GM12878 (cell line): ENCODE data around the gene AP1S3. TPM values are rescaled to one million over a fixed set of nuclear protein-coding genes. Genes with fewer than 3 reads are reported as not detected.

Source experiments
- ATAC-seq: fragments of 200-7000 bp; cut with Tn5 transposase; 3 replicates; pipeline ENCODE4 v1.9.1; 2020; ENCODE audit warnings: mild to moderate bottlenecking, moderate library complexity
- BruUV-seq: library from RNA; stranded (reverse); fragments of 400-500 nt; replicated peaks from 2 replicates; lab custom pipeline; 2021; lab: Mats Ljungman, UMichigan
- CTCF ChIA-PET: fragments of 300-600 bp; sonication (Branson Sonifier 250); formaldehyde crosslinking; extraction: SDS; loops from one replicate; lab custom pipeline; 2021; ENCODE audit warnings: inconsistent platforms; lab: Yijun Ruan, JAX
- POLR2A ChIA-PET: fragments of 350-600 bp; formaldehyde crosslinking; extraction: SDS; loops from one replicate; lab custom pipeline; 2021; ENCODE audit warnings: inconsistent platforms; lab: Charles Lee
- RAD21 ChIA-PET: fragments of 300-600 bp; sonication (Branson Sonifier 250); formaldehyde crosslinking; loops from one replicate; lab custom pipeline; 2023; ENCODE audit warnings: antibody characterized with exemption; ENCODE audit not compliant: unreplicated experiment; lab: Charles Lee
- SMC1A ChIA-PET: fragments of 300-600 bp; sonication (Branson Sonifier 250); formaldehyde crosslinking; loops from one replicate; lab custom pipeline; 2023; ENCODE audit not compliant: unreplicated experiment, uncharacterized antibody; lab: Charles Lee
- DNase-seq: peaks from one replicate; pipeline ENCODE4 v3.0.0-alpha.2; 2011; ENCODE audit warnings: low read depth, low spot score
- FAIRE-seq: peaks from 3 replicates; lab custom pipeline; 2011; peaks lifted over from hg19 to GRCh38; lab: Jason Lieb, UNC
- H2AFZ ChIP-seq: 2 replicates; pipeline ENCODE4 v1.6.0; 2011; ENCODE audit warnings: low read depth, low read length, control low read depth; ENCODE audit not compliant: control insufficient read depth
- H3K27ac ChIP-seq: 2 replicates; pipeline ENCODE4 v1.5.1; 2011; ENCODE audit warnings: control low read depth; ENCODE audit not compliant: control insufficient read depth, insufficient read depth
- H3K27me3 ChIP-seq, 2 experiments: replicated peaks in 1 of 2; 2 replicates each; pipeline versions ENCODE4 v1.6.0 to v1.6.1; 2011; ENCODE audit warnings: low read length in 1 of 2; ENCODE audit not compliant: control insufficient read depth in 2 of 2, insufficient read depth in 2 of 2
- H3K36me3 ChIP-seq, 2 experiments: 2 replicates each; pipeline ENCODE4 v1.5.1; 2011; ENCODE audit warnings: low read length in 1 of 2; ENCODE audit not compliant: control insufficient read depth in 2 of 2, insufficient read depth in 2 of 2
- H3K4me1 ChIP-seq: 2 replicates; pipeline ENCODE4 v1.6.1; 2011; ENCODE audit warnings: mild to moderate bottlenecking, low read length, moderate library complexity, mixed read lengths; ENCODE audit not compliant: control insufficient read depth, insufficient read depth
- H3K4me2 ChIP-seq: 2 replicates; pipeline ENCODE4 v1.6.0; 2011; ENCODE audit warnings: control low read depth; ENCODE audit not compliant: control insufficient read depth, insufficient read depth
- H3K4me3 ChIP-seq: fragments of 200-600 bp; sonication (generic); 2 replicates; pipeline ENCODE4 v1.5.1; 2016
- H3K79me2 ChIP-seq: 2 replicates; pipeline ENCODE4 v1.6.0; 2011; ENCODE audit warnings: low read length; ENCODE audit not compliant: control insufficient read depth, insufficient read depth
- H3K9ac ChIP-seq: 2 replicates; pipeline ENCODE4 v1.8.0; 2011; ENCODE audit warnings: low read length, control low read depth, mixed read lengths; ENCODE audit not compliant: control insufficient read depth, insufficient read depth
- H3K9me3 ChIP-seq: replicated peaks from 3 replicates; pipeline ENCODE4 v1.5.1; 2011; ENCODE audit warnings: mild to moderate bottlenecking, low read length; ENCODE audit not compliant: control insufficient read depth, insufficient read depth
- H4K20me1 ChIP-seq: 2 replicates; pipeline ENCODE4 v1.6.0; 2011; ENCODE audit not compliant: control insufficient read depth, insufficient read depth
- IRF4 ChIP-seq: IDR thresholded peaks from 2 replicates; pipeline ENCODE4 v1.6.1; 2011; ENCODE audit warnings: low read depth, low read length
- POLR2AphosphoS5 ChIP-seq: IDR thresholded peaks from 2 replicates; pipeline ENCODE4 v1.6.1; 2011; ENCODE audit warnings: mild to moderate bottlenecking, low read length, inconsistent platforms
- SPI1 ChIP-seq: IDR thresholded peaks from 2 replicates; pipeline ENCODE4 v1.6.1; 2011; ENCODE audit warnings: low read depth, mild to moderate bottlenecking, low read length, moderate library complexity, borderline replicate concordance; ENCODE audit not compliant: insufficient read depth
- ZNF217 ChIP-seq: fragments of 450-650 bp; IDR thresholded peaks from 2 replicates; pipeline ENCODE4 v1.6.1; 2017; ENCODE audit warnings: antibody characterized with exemption, mild to moderate bottlenecking
- WGBS: methylation state at CpG from one replicate; pipeline ENCODE4 v1.1.6; 2016; ENCODE audit warnings: low lambda C conversion rate; ENCODE audit not compliant: insufficient replicate concordance, insufficient coverage; ENCODE audit errors: missing lambda C conversion rate; 5-methylcytosine and 5-hydroxymethylcytosine counted together
- in situ Hi-C: fragments of 300-500 bp; cut with MboI; formaldehyde crosslinking; loops from 9 replicates; pipeline ENCODE4 v1.14.3; 2018; ENCODE audit warnings: mixed read lengths
- intact Hi-C: fragments of 100-400 bp; cut with micrococcal nuclease; formaldehyde crosslinking; loops from one replicate; pipeline ENCODE4 v1.14.2; 2022; ENCODE audit not compliant: unreplicated experiment
- polyA plus RNA-seq, 11 experiments: library from polyadenylated mRNA; depleted of rRNA in 4 of 11; unstranded in 6 of 11; stranded (reverse) in 5 of 11; fragments of >200 nt; fragmentation: Nextera tagmentation in 4 of 11; fragmentation: Illumina TruSeq in 1 of 11; extraction: Ambion mirVana in 4 of 11; extraction: Trizol in 1 of 11; gene quantifications; 1 replicate in 1 of 11; 2 replicates in 10 of 11; pipeline versions ENCODE4 v1.2.1 to v1.2.3, GENCODE V29; 2011 to 2016; ENCODE audit warnings: inconsistent platforms in 2 of 11, missing spikeins in 2 of 11, low read depth in 1 of 11
- total RNA-seq, 4 experiments: library from RNA; depleted of rRNA in 3 of 4; stranded (reverse); fragments of >200 nt in 3 of 4; fragmentation: Illumina TruSeq in 1 of 4; extraction: Trizol in 1 of 4; gene quantifications; 2 replicates each; pipeline versions ENCODE4 v1.2.1 to v1.2.3, GENCODE V29; 2013 to 2021
- TF ChIP-seq, protein P1 (sequence below): fragments of 150-350 bp; IDR thresholded peaks from 2 replicates; pipeline ENCODE4 v1.6.1; 2014; ENCODE audit warnings: mild to moderate bottlenecking, low read depth, low read length
- TF ChIP-seq, protein P2 (sequence below): IDR thresholded peaks from 2 replicates; pipeline ENCODE4 v1.6.1; 2011; ENCODE audit warnings: low read depth, low read length, improper control_type of control experiment, borderline replicate concordance

AP1S3 gene
- total and polyA plus RNA-seq, 10 of the 15 experiments (the other 5 are each of a cell fraction or from before 2014, with no cell fraction given) = 2.6 to 14.3 (median 9.2) TPM

DNA sequence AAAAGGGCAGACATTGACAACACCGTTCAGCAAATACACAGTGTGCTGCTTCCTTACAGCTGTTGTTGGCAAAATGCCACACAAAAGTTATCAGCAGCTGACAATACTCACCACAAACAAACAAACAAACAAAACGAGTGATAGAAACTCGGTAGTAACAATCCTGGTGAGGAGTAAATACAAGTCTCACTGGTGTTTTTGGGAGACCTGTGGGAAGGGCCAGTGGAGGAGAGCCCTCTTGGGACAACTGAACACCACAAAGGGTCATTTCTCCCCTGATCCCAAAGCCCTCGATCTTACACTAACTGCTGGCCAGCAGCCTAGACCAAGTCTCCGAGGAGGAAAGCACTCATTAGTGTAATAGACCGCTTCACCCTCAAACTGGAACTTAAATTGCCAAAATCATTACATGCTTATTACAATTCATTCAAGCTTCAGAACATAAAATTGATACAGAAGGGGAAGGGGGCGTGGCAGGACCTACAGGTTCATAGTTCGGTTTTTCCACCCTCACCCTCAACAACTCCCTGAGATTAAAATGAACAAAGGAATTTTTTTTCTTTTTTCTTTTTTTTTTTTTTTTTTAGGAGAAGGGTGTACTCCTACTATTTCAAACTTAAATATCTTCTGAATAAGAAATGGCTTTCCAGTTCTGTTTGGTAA lies 5.0 kb downstream of the AP1S3 start:
- in situ Hi-C loops (no loop called here), intact Hi-C loops (no loop called here)
- Histone ChIP-seq H3K9me3 (no peaks in the 10 kb centered on the region), H3K79me2 (peaks cover 23% of the 10 kb centered on the region), H2AFZ (no peak overlapping the region), H3K4me1 (0 out of 2 replicates have a peak, but pooled peaks cover 5% of the 10 kb centered on the region), H3K27me3 (no peaks in the 10 kb centered on the region), H3K4me3 (no peak overlapping the region), H3K4me2 (no peak overlapping the region), H3K27ac (no peak overlapping the region), H3K36me3 (no peaks in the 10 kb centered on the region; a peak in 1 of 4 replicates), H4K20me1 (no peaks in the 10 kb centered on the region), H3K9ac (no peak overlapping the region)
- WGBS = 76% methylated on average over 8 of the region's 8 CpGs
- DNase-seq = no peak
- TF ChIP-seq ZNF217 (no peak), POLR2AphosphoS5 (no peak), IRF4 (no peak), SPI1 (no peak)
- TF ChIP-seq, protein P1, sequence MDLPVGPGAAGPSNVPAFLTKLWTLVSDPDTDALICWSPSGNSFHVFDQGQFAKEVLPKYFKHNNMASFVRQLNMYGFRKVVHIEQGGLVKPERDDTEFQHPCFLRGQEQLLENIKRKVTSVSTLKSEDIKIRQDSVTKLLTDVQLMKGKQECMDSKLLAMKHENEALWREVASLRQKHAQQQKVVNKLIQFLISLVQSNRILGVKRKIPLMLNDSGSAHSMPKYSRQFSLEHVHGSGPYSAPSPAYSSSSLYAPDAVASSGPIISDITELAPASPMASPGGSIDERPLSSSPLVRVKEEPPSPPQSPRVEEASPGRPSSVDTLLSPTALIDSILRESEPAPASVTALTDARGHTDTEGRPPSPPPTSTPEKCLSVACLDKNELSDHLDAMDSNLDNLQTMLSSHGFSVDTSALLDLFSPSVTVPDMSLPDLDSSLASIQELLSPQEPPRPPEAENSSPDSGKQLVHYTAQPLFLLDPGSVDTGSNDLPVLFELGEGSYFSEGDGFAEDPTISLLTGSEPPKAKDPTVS = no peak
- TF ChIP-seq, protein P2, sequence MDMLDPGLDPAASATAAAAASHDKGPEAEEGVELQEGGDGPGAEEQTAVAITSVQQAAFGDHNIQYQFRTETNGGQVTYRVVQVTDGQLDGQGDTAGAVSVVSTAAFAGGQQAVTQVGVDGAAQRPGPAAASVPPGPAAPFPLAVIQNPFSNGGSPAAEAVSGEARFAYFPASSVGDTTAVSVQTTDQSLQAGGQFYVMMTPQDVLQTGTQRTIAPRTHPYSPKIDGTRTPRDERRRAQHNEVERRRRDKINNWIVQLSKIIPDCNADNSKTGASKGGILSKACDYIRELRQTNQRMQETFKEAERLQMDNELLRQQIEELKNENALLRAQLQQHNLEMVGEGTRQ = no peak
- FAIRE-seq = no peak
- ChIA-PET CTCF (no interaction called here), POLR2A (interaction anchor here (0.7 kb wide), 1 partner anchor 27 kb away, joined by 4 read pairs; no protein-coding TSS in a partner anchor), RAD21 (no interaction called here), SMC1A (no interaction called here)
- no TSS peak for BruUV-seq
- ATAC-seq = no peak
